ENCODE data around the gene SLC16A10. TPM values are rescaled to one million over a fixed set of nuclear protein-coding genes. Genes with fewer than 3 reads are reported as not detected.

The SLC16A10 gene
- total and polyA plus RNA-seq, 5 donors, result 2.2 to 11.3 (median 5.0) TPM

- Histone ChIP-seq H3K4me1 (ENCODE audit: control insufficient read depth, insufficient read depth, low read length) (peaks cover 6% of the 10 kb centered on the region), H3K27me3 (ENCODE audit: control insufficient read depth, insufficient read depth) (no peaks in the 10 kb centered on the region), H3K9me3 (ENCODE audit: control insufficient read depth, low read length) (no peaks in the 10 kb centered on the region), H3K27ac (ENCODE audit: low read length) (peak overlapping the region; percentile 7), H3K4me3 (ENCODE audit: low read length) (no peak overlapping the region)
- intact Hi-C loops (cut with DNase I), result loop anchor here in 1 of 4 donors (10.0 kb wide), 1 partner anchor 190 kb away; no protein-coding TSS in a partner anchor
- 66% methylated on average over 2 of the region's 2 CpGs for WGBS
- ATAC-seq (peak in 1 of 2 donors; percentile 60), DNase-seq (no peak)
These were observed 117.0 kb downstream of the SLC16A10 start for GRCh38 chr6:111204305-111204704.

- Histone ChIP-seq H3K4me1 (ENCODE audit: control insufficient read depth, insufficient read depth, low read length) (peaks cover 6% of the 10 kb centered on the region), H3K27ac (ENCODE audit: low read length) (no peak overlapping the region), H3K4me3 (ENCODE audit: low read length) (no peak overlapping the region), H3K27me3 (ENCODE audit: control insufficient read depth, insufficient read depth) (no peaks in the 10 kb centered on the region), H3K9me3 (ENCODE audit: control insufficient read depth, low read length) (no peaks in the 10 kb centered on the region)
- DNase-seq (no peak), ATAC-seq (no peak)
- WGBS, result 93% methylated on average over 2 of the region's 2 CpGs
- intact Hi-C loops (cut with DNase I), result loop anchor here in 1 of 4 donors (10.0 kb wide), 1 partner anchor 190 kb away; no protein-coding TSS in a partner anchor
These were observed 117.6 kb downstream of the SLC16A10 start for GRCh38 chr6:111204881-111205280.

- Histone ChIP-seq H3K9me3 (ENCODE audit: control insufficient read depth, low read length) (no peaks in the 10 kb centered on the region), H3K4me1 (ENCODE audit: control insufficient read depth, insufficient read depth, low read length) (peaks cover 6% of the 10 kb centered on the region), H3K27me3 (ENCODE audit: control insufficient read depth, insufficient read depth) (no peaks in the 10 kb centered on the region), H3K27ac (ENCODE audit: low read length) (no peak overlapping the region), H3K4me3 (ENCODE audit: low read length) (no peak overlapping the region)
- intact Hi-C loops (cut with DNase I), result loop anchor here in 1 of 4 donors (10.0 kb wide), 1 partner anchor 191 kb away; no protein-coding TSS in a partner anchor
- no peak for ATAC-seq
- no peak for DNase-seq
- WGBS, result 58% methylated on average over 3 of the region's 3 CpGs
These were observed 118.2 kb downstream of the SLC16A10 start for GRCh38 chr6:111205502-111205901.

GRCh38 chr6:111207141-111207858, 120.0 kb downstream of the SLC16A10 start:
- Histone ChIP-seq H3K4me1 (ENCODE audit: control insufficient read depth, insufficient read depth, low read length) (peaks cover 6% of the 10 kb centered on the region), H3K27me3 (ENCODE audit: control insufficient read depth, insufficient read depth) (no peaks in the 10 kb centered on the region), H3K27ac (ENCODE audit: low read length) (no peak overlapping the region), H3K4me3 (ENCODE audit: low read length) (no peak overlapping the region), H3K9me3 (ENCODE audit: control insufficient read depth, low read length) (no peaks in the 10 kb centered on the region)
- intact Hi-C loops (cut with DNase I), result loop anchor here in 1 of 4 donors (10.0 kb wide), 1 partner anchor 192 kb away; no protein-coding TSS in a partner anchor
- WGBS, result 48% methylated on average over 4 of the region's 4 CpGs
- DNase-seq (no peak), ATAC-seq (peak; percentile 81 to 87)

- ATAC-seq, result no peak
- intact Hi-C loops (cut with DNase I), result loop anchor here in 1 of 4 donors (10.0 kb wide), 1 partner anchor 194 kb away; no protein-coding TSS in a partner anchor
- no peak for DNase-seq
- H3K4me3 ChIP-seq (ENCODE audit: low read length), result no peak overlapping the region
- H3K4me1 ChIP-seq (ENCODE audit: control insufficient read depth, insufficient read depth, low read length), result peaks cover 6% of the 10 kb centered on the region
- H3K27me3 ChIP-seq (ENCODE audit: control insufficient read depth, insufficient read depth), result no peaks in the 10 kb centered on the region
- no peaks in the 10 kb centered on the region for H3K9me3 ChIP-seq (ENCODE audit: control insufficient read depth, low read length)
- no peak overlapping the region for H3K27ac ChIP-seq (ENCODE audit: low read length)
- WGBS, result 86% methylated on average over 2 of the region's 2 CpGs
These were observed 121.6 kb downstream of the SLC16A10 start for GRCh38 chr6:111208933-111209332.

GRCh38 chr6:111210194-111210728, 123.0 kb downstream of the SLC16A10 start:
- intact Hi-C loops (cut with DNase I), result loop anchor here in 3 of 4 donors (5.0 to 10.0 kb wide), 3 partner anchors 155 to 198 kb away; no protein-coding TSS in a partner anchor
- Histone ChIP-seq H3K27ac (ENCODE audit: low read length) (no peak overlapping the region), H3K4me3 (ENCODE audit: low read length) (no peak overlapping the region), H3K4me1 (ENCODE audit: control insufficient read depth, insufficient read depth, low read length) (peaks cover 6% of the 10 kb centered on the region), H3K27me3 (ENCODE audit: control insufficient read depth, insufficient read depth) (no peaks in the 10 kb centered on the region), H3K9me3 (ENCODE audit: control insufficient read depth, low read length) (no peaks in the 10 kb centered on the region)
- DNase-seq (no peak), ATAC-seq (peak; percentile 28 to 53)
- WGBS, result 43% methylated on average over 1 of the region's 1 CpG

- 79% methylated on average over 6 of the region's 6 CpGs for WGBS
- no peaks in the 10 kb centered on the region for H3K9me3 ChIP-seq (ENCODE audit: control insufficient read depth, low read length)
- DNase-seq (no peak), ATAC-seq (no peak)
- H3K4me3 ChIP-seq (ENCODE audit: low read length), result no peak overlapping the region
- no peaks in the 10 kb centered on the region for H3K27me3 ChIP-seq (ENCODE audit: control insufficient read depth, insufficient read depth)
- H3K4me1 ChIP-seq (ENCODE audit: control insufficient read depth, insufficient read depth, low read length), result peaks cover 6% of the 10 kb centered on the region
- no peak overlapping the region for H3K27ac ChIP-seq (ENCODE audit: low read length)
- intact Hi-C loops (cut with DNase I), result loop anchor here in 3 of 4 donors (5.0 to 10.0 kb wide), 3 partner anchors 157 to 199 kb away; no protein-coding TSS in a partner anchor
These were observed 124.2 kb downstream of the SLC16A10 start for GRCh38 chr6:111211411-111212030.

GRCh38 chr6:111212625-111213024, 125.3 kb downstream of the SLC16A10 start:
- WGBS, result 86% methylated on average over 3 of the region's 3 CpGs
- no peak overlapping the region for H3K4me3 ChIP-seq (ENCODE audit: low read length)
- H3K4me1 ChIP-seq (ENCODE audit: control insufficient read depth, insufficient read depth, low read length), result peaks cover under 1% of the 10 kb centered on the region
- H3K27me3 ChIP-seq (ENCODE audit: control insufficient read depth, insufficient read depth), result no peaks in the 10 kb centered on the region
- intact Hi-C loops (cut with DNase I), result loop anchor here in 3 of 4 donors (5.0 to 10.0 kb wide), 3 partner anchors 158 to 200 kb away; no protein-coding TSS in a partner anchor
- DNase-seq, result no peak
- no peak for ATAC-seq
- H3K9me3 ChIP-seq (ENCODE audit: control insufficient read depth, low read length), result no peaks in the 10 kb centered on the region
- H3K27ac ChIP-seq (ENCODE audit: low read length), result no peak overlapping the region

- Histone ChIP-seq H3K27me3 (ENCODE audit: control insufficient read depth, insufficient read depth) (no peaks in the 10 kb centered on the region), H3K9me3 (ENCODE audit: control insufficient read depth, low read length) (no peaks in the 10 kb centered on the region), H3K4me3 (ENCODE audit: low read length) (no peak overlapping the region), H3K4me1 (ENCODE audit: control insufficient read depth, insufficient read depth, low read length) (no peaks in the 10 kb centered on the region), H3K27ac (ENCODE audit: low read length) (no peak overlapping the region)
- intact Hi-C loops (cut with DNase I), result loop anchor here in 3 of 4 donors (10.0 kb wide), 2 partner anchors 160 to 180 kb away; no protein-coding TSS in a partner anchor
- peak in 1 of 2 donors; percentile 49 for ATAC-seq
- WGBS, result 15% methylated on average over 1 of the region's 1 CpG
- DNase-seq, result no peak
These were observed 127.8 kb downstream of the SLC16A10 start for GRCh38 chr6:111215131-111215530.

- peak in 1 of 2 donors; percentile 44 for ATAC-seq
- intact Hi-C loops (cut with DNase I), result loop anchor here in 3 of 4 donors (10.0 kb wide), 2 partner anchors 165 to 185 kb away; no protein-coding TSS in a partner anchor
- no peaks in the 10 kb centered on the region for H3K27me3 ChIP-seq (ENCODE audit: control insufficient read depth, insufficient read depth)
- no peaks in the 10 kb centered on the region for H3K4me1 ChIP-seq (ENCODE audit: control insufficient read depth, insufficient read depth, low read length)
- H3K4me3 ChIP-seq (ENCODE audit: low read length), result no peak overlapping the region
- WGBS, result 78% methylated on average over 6 of the region's 6 CpGs
- no peak overlapping the region for H3K27ac ChIP-seq (ENCODE audit: low read length)
- DNase-seq, result no peak
- H3K9me3 ChIP-seq (ENCODE audit: control insufficient read depth, low read length), result no peaks in the 10 kb centered on the region
These were observed 132.5 kb downstream of the SLC16A10 start for GRCh38 chr6:111219785-111220184.
